NK-92 (cell line): ENCODE results near the gene EML4.

Experiments used
- DNase-seq: peaks from one replicate; lab custom pipeline; 2025; ENCODE audit not compliant: unreplicated experiment; lab: John Stamatoyannopoulos, UW

The EML4 gene

DNA sequence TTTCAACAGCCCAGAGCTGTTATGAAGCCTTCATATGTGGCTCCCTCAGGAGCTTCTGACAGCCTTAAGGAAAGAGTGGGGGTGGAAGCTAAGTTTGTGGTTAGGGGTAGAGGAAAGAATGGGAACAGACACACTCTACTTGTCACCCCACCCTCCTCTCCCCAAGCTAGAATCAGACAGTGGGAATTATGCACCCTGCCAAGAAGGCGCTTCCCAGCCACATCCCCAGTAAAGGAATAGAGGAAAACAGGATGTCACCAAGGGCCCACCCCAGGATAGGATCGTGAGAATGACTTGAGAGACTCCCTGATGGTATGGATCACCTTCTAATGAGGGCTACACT, 32.4 kb upstream of the EML4 start:
- DNase-seq, result no peak

DNA sequence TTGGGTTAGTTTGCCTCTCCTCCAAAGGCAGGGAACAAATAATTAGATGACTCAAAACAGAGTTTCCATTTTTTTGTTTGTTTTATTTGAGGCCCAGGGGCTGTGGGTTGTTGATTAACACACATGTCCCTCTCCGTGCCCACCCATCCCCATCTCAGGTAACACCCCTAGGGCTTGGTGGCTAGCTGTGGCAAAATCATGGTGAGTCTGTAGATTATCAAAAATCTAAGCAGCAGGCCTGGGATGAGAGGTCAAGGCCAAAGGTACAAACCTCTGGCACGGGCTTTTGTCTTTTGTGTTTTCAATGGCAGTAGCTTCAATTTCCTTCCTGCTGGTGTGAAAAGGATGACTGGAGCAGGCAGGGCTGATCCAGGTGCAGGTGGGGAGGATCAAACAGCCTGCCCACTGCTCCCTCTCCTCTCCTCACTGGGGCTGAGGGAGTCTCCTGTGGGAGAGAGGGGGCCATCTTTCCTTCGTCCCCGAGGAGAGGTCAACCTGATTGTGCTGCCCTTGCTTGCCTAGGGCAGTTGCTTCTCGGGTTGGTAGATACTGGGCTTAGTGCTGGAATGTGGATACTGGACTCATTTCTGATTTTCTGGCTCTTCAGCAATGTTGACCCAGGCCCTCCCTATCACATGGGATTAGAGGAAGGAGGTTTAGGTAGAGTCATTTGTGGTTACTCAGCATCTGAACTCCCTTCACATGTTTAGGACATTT, 31.9 kb upstream of the EML4 start:
- no peak for DNase-seq

DNA sequence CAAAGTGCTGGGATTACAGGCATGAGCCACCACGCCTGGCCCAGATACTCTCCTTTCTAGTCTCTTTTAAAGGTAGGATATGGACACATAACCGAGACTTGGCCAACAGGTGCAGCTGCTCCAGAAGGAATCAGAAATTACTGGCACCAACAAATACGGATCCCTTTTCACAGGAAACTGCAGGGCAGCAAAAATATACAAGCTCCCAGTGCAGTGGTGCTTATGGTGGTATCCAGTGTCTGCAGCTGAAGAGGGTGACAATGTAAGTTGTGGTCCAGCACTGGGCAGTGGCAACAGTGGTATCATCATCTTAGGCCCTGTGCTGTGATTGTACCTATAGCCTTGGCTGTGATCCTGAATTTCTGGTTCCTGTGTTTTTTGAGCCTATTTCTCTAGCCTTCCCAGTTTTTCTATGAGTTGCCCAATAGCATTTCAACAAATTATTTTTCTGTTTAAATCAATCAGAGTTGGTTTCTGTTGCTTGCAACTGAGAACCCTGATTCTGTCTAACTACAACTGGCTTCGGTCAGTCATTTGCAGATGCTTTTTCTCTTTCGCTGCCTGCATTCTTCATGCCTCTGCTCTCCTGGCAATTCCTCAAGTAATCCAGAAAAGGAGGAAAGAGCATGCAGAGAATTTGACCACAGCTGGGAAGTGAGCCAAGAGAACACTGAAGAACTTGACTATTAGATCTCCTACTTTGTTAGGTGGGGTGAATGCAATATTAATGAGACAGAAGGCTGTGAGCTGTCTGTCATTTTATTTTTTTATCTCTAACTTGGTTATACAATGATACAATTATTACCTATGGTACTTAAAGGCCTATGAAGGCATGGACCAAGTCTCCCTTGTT, 30.8 kb upstream of the EML4 start:
- no peak for DNase-seq

DNA sequence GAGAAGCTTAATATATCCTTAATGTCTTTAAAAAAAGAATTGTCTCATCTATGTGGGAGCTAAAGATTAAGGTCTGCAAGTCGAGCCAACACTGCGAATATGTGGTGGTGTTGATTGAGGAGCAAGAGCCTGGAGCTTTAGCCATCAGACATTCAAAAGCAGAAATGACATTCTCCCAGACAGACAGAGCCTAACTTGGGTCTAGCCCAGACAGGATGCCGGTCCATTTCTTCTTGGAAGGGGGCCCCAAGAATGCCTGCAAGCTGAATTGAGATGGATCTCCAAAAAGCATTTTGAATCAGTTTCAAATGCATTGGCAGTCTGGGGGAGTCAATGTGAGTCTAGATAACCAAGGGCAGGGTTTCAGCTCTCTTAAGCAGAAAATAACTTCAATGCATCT, 30.1 kb upstream of the EML4 start:
- DNase-seq, result no peak

DNA sequence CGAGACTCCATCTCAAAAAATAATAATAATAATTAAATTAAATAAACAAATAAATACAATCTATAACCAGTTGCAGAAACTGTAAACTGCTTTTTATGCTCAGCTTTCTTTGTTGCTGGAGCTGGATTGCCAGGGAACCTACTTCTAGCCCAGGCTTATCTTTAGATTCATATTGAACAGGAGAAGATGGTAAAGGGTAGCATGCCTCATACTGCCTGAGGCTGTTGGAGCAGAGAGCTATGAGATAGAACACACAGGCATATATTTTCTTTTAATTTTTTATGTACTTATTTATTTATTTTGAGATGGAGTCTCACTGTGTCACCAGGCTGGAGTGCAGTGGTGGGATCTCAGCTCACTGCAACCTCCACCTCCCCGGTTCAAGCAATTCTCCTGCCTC, 28.7 kb upstream of the EML4 start:
- no peak for DNase-seq

DNA sequence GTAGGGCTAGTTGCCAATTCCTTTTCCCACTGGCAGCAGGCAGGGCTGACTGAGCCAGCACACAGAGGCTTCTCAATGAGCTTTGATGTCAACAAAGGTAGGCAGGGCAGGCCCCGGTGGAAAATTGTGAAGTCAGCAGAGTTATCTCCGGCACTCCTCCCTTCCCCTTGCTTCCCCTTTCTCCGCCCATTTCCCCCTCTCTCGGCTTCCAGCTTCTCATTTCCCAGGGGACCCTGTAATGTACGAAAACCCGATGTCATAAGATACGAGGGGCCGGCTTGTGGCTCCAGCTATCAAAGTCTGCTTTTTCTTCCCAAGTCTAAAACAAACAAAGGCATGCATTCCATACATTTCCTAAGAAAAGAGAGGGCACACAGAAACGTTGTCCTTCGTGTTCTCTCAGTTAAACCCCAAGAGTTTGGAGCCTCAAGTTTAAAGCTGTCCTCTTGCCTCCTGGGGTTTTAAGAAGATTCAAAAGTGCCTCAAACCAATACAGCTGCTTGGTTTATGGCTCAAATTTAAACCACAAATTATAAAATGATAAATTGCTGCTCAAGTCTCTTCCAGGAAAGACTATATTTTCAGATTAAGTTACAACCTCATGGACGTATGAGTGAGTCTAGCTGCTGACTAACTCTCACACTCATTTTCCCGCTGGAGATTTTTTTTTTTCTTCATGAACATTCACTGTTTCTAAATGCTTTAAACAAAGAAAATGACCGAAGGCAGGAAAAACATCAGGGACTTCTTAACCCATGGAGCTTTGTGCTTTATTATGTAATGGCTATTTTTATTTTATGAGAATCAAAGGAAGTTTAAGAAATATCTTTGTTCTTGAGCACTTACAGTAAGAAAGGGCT, 27.2 kb upstream of the EML4 start:
- DNase-seq, result no peak

DNA sequence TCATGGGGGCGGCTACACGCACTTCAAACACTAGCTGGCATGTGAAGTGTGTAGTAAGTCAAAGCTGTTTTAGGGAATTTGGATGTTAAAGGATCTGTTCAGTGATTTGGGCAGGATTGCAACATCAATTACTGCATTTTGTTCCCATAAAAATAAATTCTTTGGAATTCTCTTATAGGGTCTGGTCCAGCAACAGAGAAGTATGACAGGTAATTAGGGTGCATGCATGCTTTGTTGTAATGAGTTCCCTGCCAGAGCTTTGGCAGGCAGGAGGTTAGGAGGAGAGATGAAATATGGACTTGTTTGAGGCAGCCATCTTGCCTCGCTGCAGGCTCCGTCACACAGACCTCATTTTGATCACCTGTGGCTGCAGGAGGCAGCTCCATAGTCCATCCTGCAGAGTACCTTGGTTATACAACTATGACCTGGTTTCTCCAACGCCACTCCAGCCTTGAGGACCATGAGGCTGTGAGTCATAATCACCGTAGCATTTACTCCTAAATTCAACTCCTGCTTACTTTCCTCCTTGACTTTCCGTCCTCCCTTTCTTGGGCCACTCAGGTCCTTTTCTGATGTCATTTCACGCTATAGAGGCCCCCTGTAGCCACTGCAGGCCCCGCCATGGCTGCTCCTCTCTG, 26.5 kb upstream of the EML4 start:
- DNase-seq, result no peak

DNA sequence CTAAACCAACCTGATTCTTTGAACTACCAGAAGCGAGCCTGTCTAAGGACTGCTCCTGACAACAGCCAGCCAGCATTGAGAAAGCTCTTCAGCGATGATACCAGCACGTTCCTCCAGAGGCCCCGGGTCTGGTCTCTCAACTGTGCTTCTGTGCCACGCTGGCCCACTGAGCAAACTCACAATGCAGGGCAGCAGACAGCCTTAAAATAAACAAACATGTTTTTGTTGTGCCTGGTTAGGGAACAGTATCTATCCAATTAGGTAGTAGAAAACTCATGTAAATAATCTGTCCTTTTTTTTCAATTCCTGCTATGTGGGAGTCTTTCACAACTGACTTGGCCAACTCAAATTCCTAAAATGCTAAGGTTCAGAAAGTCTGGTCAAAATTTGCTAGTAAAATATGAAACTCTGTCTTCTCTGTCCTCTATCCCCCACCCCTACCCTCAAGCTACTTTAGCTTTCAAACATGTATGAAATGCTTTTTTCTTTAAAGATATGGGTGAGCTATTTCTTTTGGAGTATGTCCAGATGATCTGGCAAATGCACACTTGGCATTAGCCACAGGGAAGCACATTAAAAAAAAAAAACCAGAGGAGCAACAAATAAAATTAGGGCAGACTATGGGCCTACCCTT, 21.4 kb upstream of the EML4 start:
- DNase-seq, result no peak

DNA sequence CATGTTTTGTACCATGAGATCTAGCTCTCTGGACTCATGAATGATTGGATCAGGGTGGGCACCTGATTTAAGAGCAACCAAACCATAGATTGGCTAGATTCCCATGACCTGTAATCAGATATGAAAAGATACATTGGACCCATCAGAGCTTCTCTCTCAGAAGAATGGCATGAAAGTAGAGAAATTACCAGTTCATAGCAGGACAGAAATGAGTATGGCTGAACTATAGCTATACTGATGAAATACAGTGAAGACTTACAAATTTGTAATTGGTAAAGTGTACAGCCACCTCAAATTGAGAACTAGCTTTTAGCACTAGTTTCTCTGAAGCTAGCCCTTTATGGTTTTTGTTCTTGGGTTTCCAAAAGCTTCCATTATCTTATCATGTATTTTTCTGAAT, 19.0 kb upstream of the EML4 start:
- no peak for DNase-seq

DNA sequence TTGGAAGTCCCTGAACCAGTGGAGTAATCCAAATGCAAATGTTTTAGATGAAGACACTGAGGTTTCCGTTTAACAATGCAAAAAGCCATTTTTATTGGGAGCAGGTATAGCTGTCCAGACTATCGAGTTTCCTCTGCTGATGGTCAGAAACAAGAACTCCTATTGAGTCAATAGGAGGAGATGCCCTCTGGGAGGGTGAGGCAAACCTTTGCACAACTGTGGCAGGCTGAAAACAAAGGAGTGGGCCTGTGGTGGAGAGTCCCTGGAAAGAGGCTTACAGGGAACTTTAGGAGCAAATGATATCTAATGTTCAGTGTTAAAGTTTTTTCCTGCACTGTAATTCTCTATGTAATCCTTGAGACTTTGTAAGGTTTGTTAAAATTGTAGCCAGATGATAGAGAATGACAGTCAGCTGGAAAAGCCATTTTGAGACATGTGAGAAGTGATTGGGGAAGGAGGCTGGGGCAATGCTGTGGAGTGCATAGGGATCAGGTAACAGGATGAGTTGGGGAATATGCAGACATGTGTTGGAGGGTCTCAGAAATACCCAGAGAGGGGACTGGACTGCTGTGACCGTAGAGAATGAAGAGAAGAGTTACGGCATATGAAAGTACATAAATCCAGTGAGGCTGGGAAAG, 15.1 kb upstream of the EML4 start:
- DNase-seq, result no peak

DNA sequence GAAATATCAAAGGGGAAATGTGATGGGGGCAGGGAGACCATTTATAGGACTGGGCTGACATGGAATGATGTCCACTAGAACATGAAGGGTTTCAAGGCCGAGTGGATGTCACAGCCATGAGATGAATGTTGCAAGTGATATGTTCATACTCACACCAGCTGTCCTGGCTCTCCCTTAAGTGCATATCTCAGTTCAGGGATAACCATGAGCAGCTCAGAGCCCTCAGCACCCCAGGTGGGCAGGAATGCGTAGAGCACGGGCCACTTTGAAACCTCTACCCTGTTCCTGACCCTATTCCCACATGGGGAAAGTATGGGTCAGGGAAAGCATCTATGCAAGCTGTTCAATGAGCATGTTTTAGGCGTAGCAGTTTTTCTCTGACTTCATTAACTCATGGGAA, 12.4 kb upstream of the EML4 start:
- no peak for DNase-seq

DNA sequence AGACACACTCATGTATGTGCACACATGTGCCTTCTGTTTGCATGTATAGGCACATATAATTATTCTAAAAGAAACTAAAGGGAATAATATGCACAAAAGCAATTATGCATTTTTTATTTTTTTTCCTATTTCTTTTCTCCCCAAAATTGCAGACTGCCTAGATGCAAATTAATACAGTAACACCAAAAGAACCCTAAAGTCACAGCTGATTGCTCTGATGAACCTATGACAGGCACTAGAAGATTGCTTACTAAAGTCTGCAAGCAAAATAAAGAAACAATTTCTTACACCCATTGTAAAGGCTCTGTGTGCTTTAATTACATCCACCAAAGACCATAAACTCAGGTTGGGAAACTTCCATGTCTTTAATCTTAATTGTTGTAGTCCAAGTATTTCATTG, 7.7 kb upstream of the EML4 start:
- DNase-seq, result no peak

DNA sequence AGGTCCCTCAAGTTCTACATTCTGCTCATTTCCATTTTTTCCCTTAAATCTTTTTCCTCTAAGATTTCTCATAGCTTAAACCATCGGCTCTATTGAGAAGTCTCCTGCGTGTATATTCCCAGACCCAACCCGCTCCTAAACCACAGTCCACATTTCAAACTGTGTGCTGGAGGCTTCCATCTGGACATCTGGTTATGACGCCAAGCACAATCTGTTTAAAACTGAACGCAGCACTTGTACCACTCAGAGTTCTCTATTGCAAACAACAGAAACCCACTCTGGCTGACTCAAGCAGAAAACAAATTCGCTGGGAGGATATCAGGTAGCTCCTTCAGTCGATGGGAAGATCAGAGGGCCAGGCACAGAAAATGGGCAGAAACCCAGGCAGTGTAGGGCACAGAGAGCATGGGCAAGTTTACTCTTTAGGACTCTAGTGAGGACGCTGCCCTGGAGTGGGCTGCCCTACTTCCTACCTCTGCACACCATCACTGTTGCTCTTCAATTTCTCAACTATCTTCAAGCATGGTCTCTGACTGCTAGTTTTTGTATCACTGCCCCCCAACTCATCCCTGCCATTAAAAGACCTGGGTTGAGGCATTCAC, 5.6 kb upstream of the EML4 start:
- no peak for DNase-seq

DNA sequence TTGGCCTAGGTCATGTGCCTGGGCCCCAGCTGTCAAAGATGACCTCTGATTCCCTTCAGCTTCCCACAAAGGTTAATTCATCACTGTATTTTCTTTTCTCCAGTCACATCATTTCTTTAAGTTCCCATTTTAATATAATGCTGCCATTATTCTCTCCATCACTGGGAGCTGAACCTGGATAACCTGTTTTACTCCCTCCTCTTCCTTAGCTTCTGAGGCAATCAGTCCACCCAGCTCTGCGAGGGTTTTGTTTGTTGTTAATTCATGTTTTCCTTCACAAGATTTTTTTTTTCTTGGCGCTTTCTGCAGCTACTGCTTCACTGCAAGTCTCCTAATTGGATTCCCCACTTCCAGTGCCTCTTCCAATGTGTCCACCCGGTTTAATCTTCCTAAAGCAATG, 5.1 kb upstream of the EML4 start:
- DNase-seq, result no peak

DNA sequence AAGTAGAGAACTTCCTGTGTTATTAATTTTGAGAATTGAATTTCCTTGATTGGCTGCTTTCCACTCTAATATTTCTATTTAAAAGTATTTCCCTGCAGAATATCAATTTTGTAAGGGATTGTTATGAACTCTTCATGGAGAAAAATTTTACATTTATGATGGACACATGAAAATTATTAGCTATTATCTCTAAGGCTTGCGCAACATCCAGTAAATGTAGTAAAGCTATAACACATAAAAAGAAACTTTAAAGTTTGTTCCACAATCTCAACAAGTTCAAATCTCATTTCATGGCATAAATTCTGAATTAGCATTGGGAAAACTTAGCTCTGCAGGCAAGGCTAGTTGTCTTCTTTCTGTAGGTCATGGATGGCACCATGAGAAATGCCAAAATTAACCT, 4.2 kb upstream of the EML4 start:
- DNase-seq, result no peak

DNA sequence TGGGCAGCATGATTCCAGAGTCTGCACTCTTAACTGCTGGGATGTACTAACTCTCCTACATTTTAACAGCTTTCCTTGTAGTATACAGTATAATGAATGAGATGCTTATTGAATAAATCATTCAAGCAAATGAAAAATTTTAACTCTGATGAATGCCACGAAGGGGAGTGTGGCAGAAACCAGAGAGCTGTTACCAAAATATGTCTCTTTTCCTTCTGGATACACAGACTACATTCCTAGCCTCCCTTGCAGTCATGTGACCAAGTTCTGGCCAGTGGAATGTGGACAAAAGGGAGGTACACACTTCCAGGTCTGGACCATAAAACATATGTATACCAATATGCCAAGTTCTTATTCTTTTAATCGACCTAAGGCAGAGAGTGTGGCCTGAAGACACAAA, 1.7 kb upstream of the EML4 start:
- DNase-seq, result no peak

DNA sequence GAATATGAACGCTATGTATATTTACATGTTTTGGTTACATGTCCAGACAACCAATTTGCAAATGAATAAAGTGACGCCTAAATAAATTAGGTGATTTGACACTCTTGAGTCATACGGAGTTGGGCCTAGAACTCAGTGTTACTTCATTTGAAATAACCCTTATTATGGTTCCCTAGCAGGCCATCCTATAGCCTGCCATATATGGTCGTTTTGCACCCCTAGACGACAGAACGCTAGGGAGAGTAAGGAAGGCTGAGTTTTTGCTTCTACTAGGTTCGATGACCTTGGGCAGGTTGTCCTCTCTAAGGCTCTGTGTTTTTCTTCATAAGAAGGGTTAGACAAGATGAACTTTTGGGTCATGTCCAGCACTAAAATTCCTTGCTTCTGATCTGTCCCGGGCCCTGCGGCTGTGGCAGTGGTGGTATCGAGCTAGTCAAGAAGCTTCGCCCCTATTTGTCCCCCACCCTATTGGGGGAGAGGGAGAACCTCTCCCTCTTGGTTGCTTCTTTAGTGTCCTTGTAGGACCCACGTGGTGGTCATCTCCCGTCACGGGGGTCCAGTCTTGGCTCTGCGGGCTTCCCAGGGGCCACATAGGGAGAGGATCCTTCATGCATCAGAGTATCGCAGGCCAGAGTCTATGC, 574 bp upstream of the EML4 start:
- DNase-seq, result no peak

DNA sequence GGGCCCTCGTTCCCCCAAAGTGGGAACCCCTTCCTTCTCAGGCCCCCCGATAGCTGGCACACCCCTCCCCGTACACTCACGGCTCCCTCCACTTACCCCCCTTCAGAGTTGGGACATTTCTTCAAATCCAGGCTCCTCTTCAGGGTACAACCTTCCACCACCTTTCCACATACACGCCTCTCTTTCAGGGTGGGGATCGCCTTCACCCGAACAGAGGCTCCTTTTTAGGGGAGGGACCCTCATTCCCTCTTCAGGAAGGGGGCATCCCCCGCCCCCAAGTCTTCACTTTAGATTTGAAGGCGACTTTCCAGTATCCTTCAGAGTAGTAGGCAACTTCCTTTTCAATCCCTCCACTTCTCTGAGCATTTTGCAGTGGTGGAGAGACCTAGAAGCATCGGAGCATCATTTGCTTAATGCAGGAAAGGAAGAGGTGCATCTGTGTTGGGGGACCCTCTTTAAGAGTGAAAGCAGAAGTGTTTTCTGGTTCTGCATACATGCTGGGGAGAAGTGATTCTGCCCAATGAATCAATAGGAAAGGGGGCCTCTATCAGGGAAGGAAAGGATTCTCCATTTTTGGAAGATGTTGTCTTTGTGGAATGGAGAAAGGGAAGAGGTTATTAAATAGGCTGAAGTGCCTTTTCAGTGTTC, 845 bp downstream of the EML4 start:
- DNase-seq, result no peak
